Stimulated activated memory B cell treated with anti-CD40 and anti-IgM and Interleukin-4, amounts not matched to agents 10 μg/mL and 1 μg/mL and 100 μg/mL, for 72 hours (primary cell): ENCODE measurements around the gene CCN2.
"Not testable (repeated sequence)": the region's sequence is repeated elsewhere in the genome, so short reads cannot be mapped to it uniquely, and the experiment has no call there.

Experiments used
- ATAC-seq: fragments of 150-1000 bp; cut with Tn5 transposase; 2 replicates; pipeline ENCODE4 v1.10.0; 2021
- H3K27ac Mint-ChIP-seq: one replicate; pipeline ENCODE4 v1.8.0; 2022; ENCODE audit warnings: mild to moderate bottlenecking, mixed read lengths
- H3K27me3 Mint-ChIP-seq: one replicate; pipeline ENCODE4 v1.8.0; 2022; ENCODE audit warnings: mixed read lengths
- H3K36me3 Mint-ChIP-seq: one replicate; pipeline ENCODE4 v1.8.0; 2022; ENCODE audit warnings: mixed read lengths
- H3K4me1 Mint-ChIP-seq: one replicate; pipeline ENCODE4 v1.8.0; 2022; ENCODE audit warnings: mixed read lengths
- H3K4me3 Mint-ChIP-seq: one replicate; pipeline ENCODE4 v1.8.0; 2022; ENCODE audit warnings: mild to moderate bottlenecking, moderate library complexity, mixed read lengths
- H3K9me3 Mint-ChIP-seq: one replicate; pipeline ENCODE4 v1.8.0; 2022; ENCODE audit warnings: mixed read lengths

Gene CCN2

DNA sequence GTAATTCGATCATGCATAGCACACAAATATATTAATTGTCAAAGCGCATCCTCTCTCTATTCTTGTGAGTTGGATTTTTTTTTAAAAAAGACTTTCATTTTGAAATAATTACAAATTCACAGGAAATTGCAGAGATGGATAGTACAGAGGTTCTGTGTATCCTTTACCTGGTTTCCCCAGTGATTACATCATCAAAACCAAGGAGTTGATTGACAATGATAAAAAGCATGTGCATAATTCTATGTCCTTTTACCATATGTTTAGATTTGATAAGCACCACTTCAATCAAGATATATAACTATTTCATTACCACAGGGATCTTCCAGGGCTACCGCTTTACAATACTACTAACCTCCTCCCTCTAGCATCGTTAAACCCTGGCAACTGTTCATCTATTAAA is 40.2 kb downstream of the CCN2 start:
- peaks cover 6% of the 10 kb centered on the region for H3K4me1 Mint-ChIP-seq
- H3K4me3 Mint-ChIP-seq: no peak overlapping the region
- H3K27ac Mint-ChIP-seq: no peak overlapping the region
- H3K27me3 Mint-ChIP-seq: peaks cover 34% of the 10 kb centered on the region
- ATAC-seq: no peak
- H3K9me3 Mint-ChIP-seq: peaks cover under 1% of the 10 kb centered on the region
- no peaks in the 10 kb centered on the region for H3K36me3 Mint-ChIP-seq

- no peaks in the 10 kb centered on the region for H3K9me3 Mint-ChIP-seq
- no peaks in the 10 kb centered on the region for H3K36me3 Mint-ChIP-seq
- H3K4me3 Mint-ChIP-seq: no peak overlapping the region
- ATAC-seq: no peak
- no peak overlapping the region for H3K27ac Mint-ChIP-seq
- H3K27me3 Mint-ChIP-seq: peaks cover 26% of the 10 kb centered on the region
- H3K4me1 Mint-ChIP-seq: peaks cover 6% of the 10 kb centered on the region
Observed at GRCh38 chr6:131910219-131910589, 41.0 kb downstream of the CCN2 start.

- peaks cover 6% of the 10 kb centered on the region for H3K4me1 Mint-ChIP-seq
- H3K27ac Mint-ChIP-seq: no peak overlapping the region
- H3K9me3 Mint-ChIP-seq: no peaks in the 10 kb centered on the region
- H3K27me3 Mint-ChIP-seq: peaks cover 26% of the 10 kb centered on the region
- no peak overlapping the region for H3K4me3 Mint-ChIP-seq
- H3K36me3 Mint-ChIP-seq: no peaks in the 10 kb centered on the region
- ATAC-seq: peak; percentile 86
Observed at GRCh38 chr6:131909408-131910218, 41.6 kb downstream of the CCN2 start.

DNA sequence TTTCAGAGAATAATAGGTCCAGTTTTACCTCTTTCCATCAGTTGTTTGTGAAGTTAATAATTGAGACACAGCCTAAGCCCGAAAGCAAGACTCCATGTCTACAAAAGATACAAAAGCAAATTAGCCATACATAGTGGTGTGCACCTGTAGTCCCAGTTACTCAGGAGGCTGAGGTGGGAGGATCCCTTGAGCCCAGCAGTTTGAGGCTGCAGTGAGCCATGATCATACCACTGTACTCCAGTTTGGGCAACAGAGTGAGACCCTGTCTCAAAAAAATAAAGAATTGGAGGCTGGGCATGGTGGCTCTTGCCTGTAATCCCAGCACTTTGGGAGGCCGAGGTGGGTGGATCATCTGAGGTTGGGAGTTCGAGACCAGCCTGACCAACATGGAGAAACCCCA is 42.4 kb downstream of the CCN2 start:
- H3K4me1 Mint-ChIP-seq, ATAC-seq, H3K4me3 Mint-ChIP-seq, H3K9me3 Mint-ChIP-seq, H3K36me3 Mint-ChIP-seq, H3K27ac Mint-ChIP-seq: not testable (repeated sequence)
- H3K27me3 Mint-ChIP-seq: peaks cover 31% of the 10 kb centered on the region

DNA sequence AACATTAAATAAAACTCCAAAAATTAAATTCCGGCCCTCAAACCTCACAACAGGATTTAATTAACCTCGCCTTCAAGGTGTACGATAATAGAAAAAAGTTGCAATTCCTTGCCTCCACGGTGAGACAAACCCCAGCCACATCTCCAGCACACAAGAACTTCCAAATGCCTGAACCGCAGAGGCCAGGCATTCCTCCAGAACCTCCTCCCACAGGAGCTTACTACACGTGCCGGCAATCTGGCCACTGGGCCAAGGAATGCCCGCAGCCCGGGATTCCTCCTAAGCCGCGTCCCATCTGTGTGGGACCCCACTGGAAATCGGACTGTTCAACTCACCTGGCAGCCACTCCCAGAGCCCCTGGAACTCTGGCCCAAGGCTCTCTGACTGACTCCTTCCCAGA is 47.4 kb downstream of the CCN2 start:
- not testable (repeated sequence) for H3K27ac Mint-ChIP-seq, ATAC-seq, H3K4me1 Mint-ChIP-seq, H3K36me3 Mint-ChIP-seq, H3K9me3 Mint-ChIP-seq, H3K4me3 Mint-ChIP-seq
- peaks cover 30% of the 10 kb centered on the region for H3K27me3 Mint-ChIP-seq

DNA sequence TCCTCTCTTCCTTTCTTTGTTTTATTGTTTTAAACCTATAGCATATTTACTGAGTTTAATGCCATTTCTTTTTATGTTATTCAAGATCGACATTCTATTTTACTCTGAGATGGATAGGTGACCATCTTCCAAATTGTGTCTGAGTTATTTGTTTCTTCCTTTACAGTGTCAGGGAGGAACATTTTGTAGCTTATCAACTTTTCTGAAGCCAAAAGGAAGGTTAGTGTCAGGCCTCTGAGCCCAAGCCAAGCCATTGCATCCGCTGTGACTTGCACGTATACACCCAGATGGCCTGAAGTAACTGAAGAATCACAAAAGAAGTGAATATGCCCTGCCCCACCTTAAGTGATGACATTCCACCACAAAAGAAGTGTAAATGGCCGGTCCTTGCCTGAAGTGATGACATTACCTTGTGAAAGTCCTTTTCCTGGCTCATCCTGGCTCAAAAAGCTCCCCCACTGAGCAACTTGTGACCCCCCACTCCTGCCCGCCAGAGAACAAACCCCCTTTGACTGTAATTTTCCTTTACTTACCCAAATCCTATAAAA is 49.8 kb downstream of the CCN2 start:
- H3K27me3 Mint-ChIP-seq: peaks cover 28% of the 10 kb centered on the region
- H3K4me1 Mint-ChIP-seq, H3K27ac Mint-ChIP-seq, H3K9me3 Mint-ChIP-seq, H3K36me3 Mint-ChIP-seq, ATAC-seq, H3K4me3 Mint-ChIP-seq: not testable (repeated sequence)

DNA sequence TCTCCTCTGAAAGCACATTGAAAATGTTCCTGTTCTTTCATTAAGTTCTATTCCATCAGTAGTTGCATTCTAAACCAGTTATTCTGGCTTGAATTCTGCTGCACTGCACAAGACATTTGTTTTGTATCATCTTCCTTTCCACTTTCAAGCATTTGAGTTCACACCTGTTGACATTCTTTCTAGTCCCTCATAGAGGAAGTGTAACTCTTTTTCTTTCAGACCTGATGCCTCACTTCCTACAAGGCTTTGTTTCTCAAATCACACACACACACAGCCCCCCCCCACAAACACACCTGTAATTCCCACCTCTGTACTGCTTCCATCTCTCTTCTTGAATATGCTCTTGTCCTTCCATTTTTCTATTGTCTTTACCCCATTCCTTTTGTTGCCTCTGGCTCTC is 50.9 kb downstream of the CCN2 start:
- H3K4me3 Mint-ChIP-seq: no peak overlapping the region
- peaks cover 7% of the 10 kb centered on the region for H3K4me1 Mint-ChIP-seq
- no peak for ATAC-seq
- peaks cover 30% of the 10 kb centered on the region for H3K27me3 Mint-ChIP-seq
- peaks cover 5% of the 10 kb centered on the region for H3K36me3 Mint-ChIP-seq
- H3K27ac Mint-ChIP-seq: no peak overlapping the region
- peaks cover 4% of the 10 kb centered on the region for H3K9me3 Mint-ChIP-seq

DNA sequence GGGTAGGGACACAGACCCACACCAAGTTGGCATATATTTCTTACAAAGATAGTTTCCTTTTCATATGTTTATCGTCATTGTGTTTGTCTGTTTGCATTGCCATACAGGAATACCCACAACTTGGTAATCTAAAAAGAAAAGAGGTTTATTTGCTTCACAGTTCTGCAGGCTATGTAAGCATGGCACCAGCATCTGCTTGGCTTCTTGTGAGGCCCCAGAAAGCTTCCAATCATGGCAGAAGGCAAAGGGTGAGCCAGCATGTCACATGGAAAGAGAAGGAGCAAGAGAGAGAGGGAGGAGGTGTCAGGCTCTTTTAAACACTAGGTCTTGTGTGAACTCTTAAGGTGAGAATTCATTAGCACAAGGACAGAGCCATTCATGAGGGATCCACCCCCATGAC is 52.5 kb downstream of the CCN2 start:
- no peak for ATAC-seq
- no peak overlapping the region for H3K4me3 Mint-ChIP-seq

More for the DNA sequence above, 52.5 kb downstream of the CCN2 start:
- Mint-ChIP-seq H3K4me1 (peaks cover 7% of the 10 kb centered on the region), H3K36me3 (peaks cover 5% of the 10 kb centered on the region), H3K27me3 (peaks cover 26% of the 10 kb centered on the region), H3K9me3 (peaks cover 4% of the 10 kb centered on the region), H3K27ac (no peak overlapping the region)
